SU-DHL-6 (cell line): ENCODE measurements around the gene TNNC1.
A peak's percentile ranks its signal among the peaks of the same experiment; 100 is the strongest.

Experiments
- H2AFZ ChIP-seq: fragments of 200-600 bp; sonication (generic); 2 replicates; pipeline ENCODE4 v1.6.1; 2014; ENCODE audit warnings: low read depth, mild to moderate bottlenecking, moderate library complexity, mixed read lengths, antibody characterized with exemption, low read length; ENCODE audit not compliant: severe bottlenecking
- H3F3A ChIP-seq: fragments of 200-600 bp; shearing (Covaris generic); 2 replicates; pipeline ENCODE4 v1.6.0; 2016; ENCODE audit warnings: antibody characterized with exemption, mild to moderate bottlenecking; ENCODE audit not compliant: insufficient read depth
- H3K27ac ChIP-seq: fragments of 200-600 bp; sonication (generic); 2 replicates; pipeline ENCODE4 v1.5.1; 2016; ENCODE audit warnings: low read depth, mild to moderate bottlenecking, low read length, moderate library complexity, mixed read lengths
- H3K27me3 ChIP-seq: fragments of 200-600 bp; sonication (generic), shearing (Covaris generic); 2 replicates; pipeline ENCODE4 v1.6.0; 2014; ENCODE audit warnings: mild to moderate bottlenecking, low read length
- H3K36me3 ChIP-seq: fragments of 200-600 bp; sonication (generic); 2 replicates; pipeline ENCODE4 v1.6.1; 2014; ENCODE audit warnings: mild to moderate bottlenecking, low read length, mixed read lengths
- H3K4me2 ChIP-seq: fragments of 300-600, 200-600 bp; shearing (Covaris generic), sonication (generic); 2 replicates; pipeline ENCODE4 v1.6.0; 2014; ENCODE audit warnings: low read length, low read depth, mild to moderate bottlenecking; ENCODE audit not compliant: poor library complexity, severe bottlenecking
- H3K4me3 ChIP-seq: fragments of 200-600 bp; sonication (generic); 2 replicates; pipeline ENCODE4 v1.5.1; 2014; ENCODE audit warnings: antibody characterized with exemption, low read length, mild to moderate bottlenecking, mixed read lengths; ENCODE audit not compliant: insufficient read depth, poor library complexity, severe bottlenecking
- H3K79me2 ChIP-seq: fragments of 200-600 bp; sonication (generic); 2 replicates; pipeline ENCODE4 v1.6.1; 2014; ENCODE audit warnings: mild to moderate bottlenecking, low read length, moderate library complexity; ENCODE audit not compliant: insufficient read depth
- H3K9ac ChIP-seq: fragments of 200-600 bp; sonication (generic); 2 replicates; pipeline ENCODE4 v1.7.0; 2014; ENCODE audit warnings: mild to moderate bottlenecking, low read length
- H3K9me2 ChIP-seq: fragments of 200-600 bp; sonication (generic); replicated peaks from 2 replicates; pipeline ENCODE4 v1.6.1; 2014; ENCODE audit warnings: low read length; ENCODE audit not compliant: insufficient read depth
- H3K9me3 ChIP-seq: fragments of 200-600 bp; sonication (generic); 2 replicates; pipeline ENCODE4 v1.6.1; 2014; ENCODE audit warnings: low read length, mixed read lengths; ENCODE audit not compliant: insufficient read depth
- H4K20me1 ChIP-seq: fragments of 200-600 bp; sonication (generic); 2 replicates; pipeline ENCODE4 v1.6.1; 2014; ENCODE audit warnings: low read depth, mild to moderate bottlenecking, antibody characterized with exemption, low read length, moderate library complexity, mixed read lengths
- EZH2phosphoT487 ChIP-seq: fragments of 200-600 bp; sonication (generic), shearing (Covaris generic); conservative IDR thresholded peaks from 2 replicates; pipeline ENCODE4 v1.6.1; 2018; ENCODE audit warnings: mild to moderate bottlenecking, antibody characterized with exemption, low read length, moderate library complexity, mixed read lengths
- TF ChIP-seq, protein P1 (sequence below): fragments of 200-600 bp; sonication (generic); IDR thresholded peaks from one replicate; pipeline ENCODE4 v1.5.1; 2017; ENCODE audit warnings: antibody characterized with exemption, mild to moderate bottlenecking, low read length, moderate library complexity; ENCODE audit not compliant: insufficient read depth, poor library complexity, severe bottlenecking

Gene TNNC1

GRCh38 chr3:52456169-52456799 lies 2.4 kb upstream of the TNNC1 start:
- H3F3A ChIP-seq: peaks cover 10% of the 10 kb centered on the region; the same call in 1 of the 2 replicates
- H3K27ac ChIP-seq: peak overlapping the region; percentile 70
- peak overlapping the region; percentile 76 for H3K4me2 ChIP-seq
- H2AFZ ChIP-seq: peak overlapping the region; percentile 92
- H3K9me3 ChIP-seq: no peaks in the 10 kb centered on the region
- H3K27me3 ChIP-seq: no peaks in the 10 kb centered on the region
- peak overlapping the region; percentile 93 for H3K4me3 ChIP-seq
- peaks cover 10% of the 10 kb centered on the region; the same call in 1 of the 2 replicates for H3K79me2 ChIP-seq
- peak overlapping the region; percentile 94 for H3K9ac ChIP-seq
- peaks cover 3% of the 10 kb centered on the region; the same call in 1 of the 2 replicates for H3K36me3 ChIP-seq
- TF ChIP-seq, protein P1, sequence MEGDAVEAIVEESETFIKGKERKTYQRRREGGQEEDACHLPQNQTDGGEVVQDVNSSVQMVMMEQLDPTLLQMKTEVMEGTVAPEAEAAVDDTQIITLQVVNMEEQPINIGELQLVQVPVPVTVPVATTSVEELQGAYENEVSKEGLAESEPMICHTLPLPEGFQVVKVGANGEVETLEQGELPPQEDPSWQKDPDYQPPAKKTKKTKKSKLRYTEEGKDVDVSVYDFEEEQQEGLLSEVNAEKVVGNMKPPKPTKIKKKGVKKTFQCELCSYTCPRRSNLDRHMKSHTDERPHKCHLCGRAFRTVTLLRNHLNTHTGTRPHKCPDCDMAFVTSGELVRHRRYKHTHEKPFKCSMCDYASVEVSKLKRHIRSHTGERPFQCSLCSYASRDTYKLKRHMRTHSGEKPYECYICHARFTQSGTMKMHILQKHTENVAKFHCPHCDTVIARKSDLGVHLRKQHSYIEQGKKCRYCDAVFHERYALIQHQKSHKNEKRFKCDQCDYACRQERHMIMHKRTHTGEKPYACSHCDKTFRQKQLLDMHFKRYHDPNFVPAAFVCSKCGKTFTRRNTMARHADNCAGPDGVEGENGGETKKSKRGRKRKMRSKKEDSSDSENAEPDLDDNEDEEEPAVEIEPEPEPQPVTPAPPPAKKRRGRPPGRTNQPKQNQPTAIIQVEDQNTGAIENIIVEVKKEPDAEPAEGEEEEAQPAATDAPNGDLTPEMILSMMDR: no peak
- TF ChIP-seq EZH2phosphoT487: no peak
- no peaks in the 10 kb centered on the region for H4K20me1 ChIP-seq
- H3K9me2 ChIP-seq: no peaks in the 10 kb centered on the region

GRCh38 chr3:52455283-52456168 lies 1.7 kb upstream of the TNNC1 start, which contains the start of gene NISCH:
TSS of gene NISCH (plus strand) at chr3:52455604. CDS start at chr3:52455642, 38 bp downstream.
- H3K27me3 ChIP-seq: no peaks in the 10 kb centered on the region
- peak within 1 kb of the TSS; percentile 70 for H3K27ac ChIP-seq
- peak within 1 kb of the TSS; percentile 93 for H2AFZ ChIP-seq
- no peaks in the 10 kb centered on the region for H3K9me3 ChIP-seq
- peaks cover 1% of the 10 kb centered on the region; the same call in 1 of the 2 replicates for H3K36me3 ChIP-seq
- no peak for TF ChIP-seq EZH2phosphoT487
- TF ChIP-seq, protein P1: no peak
- peak within 1 kb of the TSS; percentile 94 for H3K9ac ChIP-seq
- peaks cover 10% of the 10 kb centered on the region; the same call in 1 of the 2 replicates for H3K79me2 ChIP-seq
- H4K20me1 ChIP-seq: no peaks in the 10 kb centered on the region
- peak within 1 kb of the TSS; percentile 93 for H3K4me3 ChIP-seq
- peak within 1 kb of the TSS; percentile 99 for H3K4me2 ChIP-seq
- H3F3A ChIP-seq: peaks cover 10% of the 10 kb centered on the region; the same call in 1 of the 2 replicates
- H3K9me2 ChIP-seq: no peaks in the 10 kb centered on the region

DNA sequence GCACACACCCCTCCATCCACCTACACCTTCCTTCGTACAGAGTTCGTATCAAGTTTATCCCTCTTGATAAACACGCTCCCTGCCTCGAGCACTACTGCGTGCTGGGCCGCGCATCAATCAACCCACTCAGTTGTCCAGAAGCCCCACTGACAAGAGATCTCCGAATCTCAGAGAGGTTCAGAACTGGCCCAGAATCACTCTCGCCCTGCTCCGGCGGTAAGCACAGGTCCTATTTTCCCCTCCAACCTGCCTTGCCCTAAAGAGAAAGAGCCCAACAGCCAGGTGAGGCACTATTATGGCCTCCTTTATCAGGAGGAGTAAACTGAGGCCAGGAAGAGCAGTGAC lies 1.1 kb upstream of the TNNC1 start:
- Histone ChIP-seq H3K4me2 (peak overlapping the region; percentile 99), H3K9me2 (no peaks in the 10 kb centered on the region), H3K27ac (peak overlapping the region; percentile 56), H3K36me3 (no peaks in the 10 kb centered on the region), H3K79me2 (peaks cover 10% of the 10 kb centered on the region; the same call in 1 of the 2 replicates), H2AFZ (peak overlapping the region; percentile 93), H3F3A (peaks cover 10% of the 10 kb centered on the region; the same call in 1 of the 2 replicates), H3K4me3 (peak overlapping the region; percentile 69), H3K9ac (peak overlapping the region; percentile 94), H3K27me3 (no peaks in the 10 kb centered on the region), H4K20me1 (no peaks in the 10 kb centered on the region), H3K9me3 (no peaks in the 10 kb centered on the region)
- no peak for TF ChIP-seq EZH2phosphoT487
